Hepatocyte (in vitro differentiated cells): ENCODE data around the gene TMEM74B. TPM values are rescaled to one million over a fixed set of nuclear protein-coding genes. Genes with fewer than 3 reads are reported as not detected.
"Not testable (repeated sequence)": the region's sequence is repeated elsewhere in the genome, so short reads cannot be mapped to it uniquely, and the experiment has no call there.

Source experiments
- DNase-seq: peaks from one replicate; pipeline ENCODE4 v3.0.0-alpha.2; 2016; ENCODE audit warnings: low spot score
- H2AFZ ChIP-seq: fragments of 200-600 bp; sonication (generic); 2 replicates; pipeline ENCODE4 v1.6.0; 2016; ENCODE audit warnings: antibody characterized with exemption, mild to moderate bottlenecking
- H3K27ac ChIP-seq: fragments of 200-600 bp; sonication (generic); 2 replicates; pipeline ENCODE4 v1.5.1; 2016; ENCODE audit warnings: mild to moderate bottlenecking
- H3K27me3 ChIP-seq: fragments of 200-600 bp; sonication (generic); 2 replicates; pipeline ENCODE4 v1.6.1; 2016
- H3K36me3 ChIP-seq: fragments of 200-600 bp; sonication (generic); replicated peaks from 2 replicates; pipeline ENCODE4 v1.5.1; 2016; ENCODE audit warnings: low read depth; ENCODE audit not compliant: insufficient read depth
- H3K4me1 ChIP-seq: fragments of 200-600 bp; sonication (generic); 2 replicates; pipeline ENCODE4 v1.5.1; 2016; ENCODE audit warnings: mild to moderate bottlenecking, moderate library complexity; ENCODE audit not compliant: insufficient read depth
- H3K4me2 ChIP-seq: fragments of 200-600 bp; sonication (generic); 2 replicates; pipeline ENCODE4 v1.6.0; 2016
- H3K4me3 ChIP-seq: fragments of 200-600 bp; sonication (generic); 2 replicates; pipeline ENCODE4 v1.5.1; 2016; ENCODE audit warnings: mild to moderate bottlenecking
- H3K79me2 ChIP-seq: fragments of 200-600 bp; sonication (generic); 2 replicates; pipeline ENCODE4 v1.6.0; 2017; ENCODE audit warnings: mild to moderate bottlenecking
- H3K9me2 ChIP-seq: fragments of 200-600 bp; sonication (generic); replicated peaks from 2 replicates; pipeline ENCODE4 v1.6.0; 2017; ENCODE audit warnings: mild to moderate bottlenecking; ENCODE audit not compliant: insufficient read depth
- H3K9me3 ChIP-seq: fragments of 200-600 bp; sonication (generic); 2 replicates; pipeline ENCODE4 v1.5.1; 2016; ENCODE audit warnings: low read depth, mild to moderate bottlenecking
- H4K20me1 ChIP-seq: fragments of 200-600 bp; sonication (generic); 2 replicates; pipeline ENCODE4 v1.6.0; 2016; ENCODE audit warnings: mild to moderate bottlenecking; ENCODE audit not compliant: insufficient read depth, poor library complexity, severe bottlenecking
- CTCF ChIP-seq: fragments of 200-600 bp; sonication (generic); IDR thresholded peaks from 2 replicates; pipeline ENCODE4 v1.5.1; 2016; ENCODE audit warnings: antibody characterized with exemption, mild to moderate bottlenecking; ENCODE audit not compliant: poor library complexity
- EZH2 ChIP-seq: fragments of 200-600 bp; sonication (generic); IDR thresholded peaks from 2 replicates; pipeline ENCODE4 v1.6.1; 2016; ENCODE audit warnings: antibody characterized with exemption, mild to moderate bottlenecking, borderline replicate concordance
- EZH2phosphoT487 ChIP-seq: fragments of 200-600 bp; sonication (generic); IDR thresholded peaks from one replicate; pipeline ENCODE4 v1.6.1; 2018; ENCODE audit warnings: antibody characterized with exemption, mild to moderate bottlenecking, low read depth, moderate library complexity; ENCODE audit not compliant: unreplicated experiment, severe bottlenecking
- WGBS: methylation state at CpG from one replicate; pipeline ENCODE4 v1.1.6; 2016; ENCODE audit warnings: low lambda C conversion rate; ENCODE audit errors: missing lambda C conversion rate; 5-methylcytosine and 5-hydroxymethylcytosine counted together
- polyA plus RNA-seq: library from polyadenylated mRNA; unstranded; fragments of >200 nt; fragmentation: Nextera tagmentation; extraction: Ambion mirVana; gene quantifications from 2 replicates; pipeline ENCODE4 v1.2.1, GENCODE V29; 2016
- total RNA-seq: library from RNA; depleted of rRNA; stranded (reverse); fragments of >200 nt; gene quantifications from 2 replicates; pipeline ENCODE4 v1.2.3, GENCODE V29; 2014

The TMEM74B gene
- total and polyA plus RNA-seq, 2 experiments from 2014 or later, result 5.2 to 5.5 TPM

- Histone ChIP-seq H3K27me3 (peaks cover 42% of the 10 kb centered on the region), H3K9me3 (no peaks in the 10 kb centered on the region), H3K4me2 (peak within 1 kb of the TSS; percentile 100), H3K27ac (no peak within 1 kb of the TSS), H4K20me1 (no peaks in the 10 kb centered on the region), H3K36me3 (no peaks in the 10 kb centered on the region), H3K9me2 (no peaks in the 10 kb centered on the region), H3K4me3 (peak within 1 kb of the TSS; percentile 82), H3K4me1 (peaks cover 7% of the 10 kb centered on the region), H2AFZ (peak within 1 kb of the TSS; percentile 98), H3K79me2 (no peaks in the 10 kb centered on the region)
- TF ChIP-seq EZH2 (no peak), CTCF (no peak), EZH2phosphoT487 (no peak)
- peak; percentile 92 for DNase-seq
- WGBS, result under 1% methylated on average over 34 of the region's 88 CpGs
These were observed 41.2 kb upstream of the TMEM74B start, which contains the start of gene RAD21L1 for GRCh38 chr20:1225783-1226654. Gene RAD21L1, plus strand, starts transcription at chr20:1226044. Its CDS starts 2,410 bp downstream, at chr20:1228454.

- no peaks in the 10 kb centered on the region for H3K36me3 ChIP-seq
- H3K79me2 ChIP-seq, result no peaks in the 10 kb centered on the region
- H3K4me3 ChIP-seq, result no peak overlapping the region
- peak overlapping the region; percentile 85 for H3K4me2 ChIP-seq
- no peak for DNase-seq
- no peak overlapping the region for H3K27ac ChIP-seq
- peaks cover 35% of the 10 kb centered on the region for H3K27me3 ChIP-seq
- H3K9me2 ChIP-seq, result no peaks in the 10 kb centered on the region
- TF ChIP-seq EZH2phosphoT487 (no peak), CTCF (no peak), EZH2 (no peak)
- H3K9me3 ChIP-seq, result no peaks in the 10 kb centered on the region
- peak overlapping the region; percentile 66 for H2AFZ ChIP-seq
- H4K20me1 ChIP-seq, result no peaks in the 10 kb centered on the region
- WGBS, result 2% methylated on average over 10 of the region's 30 CpGs
- peaks cover 7% of the 10 kb centered on the region for H3K4me1 ChIP-seq
These were observed 40.5 kb upstream of the TMEM74B start for GRCh38 chr20:1225263-1225782.

GRCh38 chr20:1224205-1224890, 39.6 kb upstream of the TMEM74B start:
- no peak overlapping the region for H2AFZ ChIP-seq
- H3K4me3 ChIP-seq, result no peak overlapping the region
- TF ChIP-seq CTCF, result no peak
- TF ChIP-seq EZH2phosphoT487, result no peak
- TF ChIP-seq EZH2, result no peak
- no peak for DNase-seq
- no peaks in the 10 kb centered on the region for H3K79me2 ChIP-seq
- peaks cover 25% of the 10 kb centered on the region for H3K27me3 ChIP-seq
- WGBS, result 95% methylated on average over 20 of the region's 20 CpGs
- H3K27ac ChIP-seq, result no peak overlapping the region
- no peaks in the 10 kb centered on the region for H3K36me3 ChIP-seq
- no peak overlapping the region for H3K4me2 ChIP-seq
- peaks cover 7% of the 10 kb centered on the region for H3K4me1 ChIP-seq
- no peaks in the 10 kb centered on the region for H3K9me3 ChIP-seq
- H3K9me2 ChIP-seq, result no peaks in the 10 kb centered on the region
- H4K20me1 ChIP-seq, result no peaks in the 10 kb centered on the region

GRCh38 chr20:1222750-1223149, 38.0 kb upstream of the TMEM74B start:
- WGBS, result 91% methylated on average over 3 of the region's 4 CpGs
- not testable (repeated sequence) for H3K79me2 ChIP-seq, H3K4me2 ChIP-seq, H3K27ac ChIP-seq, H3K4me1 ChIP-seq, H4K20me1 ChIP-seq, DNase-seq, H3K9me3 ChIP-seq, H3K36me3 ChIP-seq, H2AFZ ChIP-seq, H3K4me3 ChIP-seq, H3K9me2 ChIP-seq
- H3K27me3 ChIP-seq, result peaks cover 14% of the 10 kb centered on the region

- not testable (repeated sequence) for H3K4me2 ChIP-seq, H4K20me1 ChIP-seq, DNase-seq, H3K9me3 ChIP-seq, H3K36me3 ChIP-seq, H3K9me2 ChIP-seq, H3K27me3 ChIP-seq, H3K27ac ChIP-seq, H3K79me2 ChIP-seq, H3K4me3 ChIP-seq, H3K4me1 ChIP-seq, H2AFZ ChIP-seq
- WGBS, result 78% methylated on average over 19 of the region's 19 CpGs
These were observed 32.0 kb upstream of the TMEM74B start for GRCh38 chr20:1216527-1217427.
